Amniotic epithelial cell (primary cell): ENCODE results near the gene SCAF1.
"Not testable (repeated sequence)": the region's sequence is repeated elsewhere in the genome, so short reads cannot be mapped to it uniquely, and the experiment has no call there.

Source experiments
- DNase-seq: peaks from one replicate; pipeline ENCODE4 v3.0.0-alpha.2; 2010; ENCODE audit warnings: low read depth

The SCAF1 gene

GRCh38 chr19:49616532-49616931 lies 25.5 kb upstream of the SCAF1 start:
- no peak for DNase-seq

- DNase-seq: no peak
These were observed 25.1 kb upstream of the SCAF1 start for GRCh38 chr19:49616945-49617344.

GRCh38 chr19:49617860-49618259 lies 24.1 kb upstream of the SCAF1 start:
- DNase-seq: not testable (repeated sequence)

- DNase-seq: no peak
These were observed 16.8 kb upstream of the SCAF1 start for GRCh38 chr19:49624967-49625910.

- DNase-seq: no peak
These were observed 15.8 kb upstream of the SCAF1 start for GRCh38 chr19:49626226-49626625.

- no peak for DNase-seq
These were observed 12.3 kb upstream of the SCAF1 start for GRCh38 chr19:49629659-49630058.

GRCh38 chr19:49631014-49631588 lies 10.9 kb upstream of the SCAF1 start:
- no peak for DNase-seq

- DNase-seq: no peak
These were observed 10.3 kb upstream of the SCAF1 start for GRCh38 chr19:49631610-49632192.

- no peak for DNase-seq
These were observed 9.4 kb upstream of the SCAF1 start for GRCh38 chr19:49632576-49632975.

- peak; percentile 57 for DNase-seq
These were observed 8.7 kb upstream of the SCAF1 start for GRCh38 chr19:49633273-49633672.

- peak; percentile 50 for DNase-seq
These were observed 6.3 kb upstream of the SCAF1 start for GRCh38 chr19:49635530-49636232.

- DNase-seq: no peak
These were observed 5.6 kb upstream of the SCAF1 start for GRCh38 chr19:49636233-49636932.

GRCh38 chr19:49637821-49638738 lies 3.9 kb upstream of the SCAF1 start:
- DNase-seq: peak; percentile 77

GRCh38 chr19:49639401-49640112 lies 2.5 kb upstream of the SCAF1 start:
- DNase-seq: no peak

GRCh38 chr19:49640113-49640898 lies 1.7 kb upstream of the SCAF1 start, which contains the start of gene RRAS:
TSS of gene RRAS (minus strand) at chr19:49640143. CDS start at chr19:49640098, 45 bp downstream.
- peak; percentile 100 for DNase-seq

- DNase-seq: no peak
These were observed 555 bp downstream of the SCAF1 start for GRCh38 chr19:49642492-49643035.

GRCh38 chr19:49643466-49643865 lies 1.5 kb downstream of the SCAF1 start:
- DNase-seq: no peak

- DNase-seq: no peak
These were observed 3.6 kb downstream of the SCAF1 start for GRCh38 chr19:49645592-49645991.

- no peak for DNase-seq
These were observed 4.0 kb downstream of the SCAF1 start for GRCh38 chr19:49645995-49646394.
